B cell (primary cell): ENCODE results near the gene CCDC78.

Experiments
- EZH2 ChIP-seq: IDR thresholded peaks from 2 replicates; pipeline ENCODE4 v1.6.1; 2012; ENCODE audit warnings: borderline replicate concordance, low read depth, mild to moderate bottlenecking, moderate library complexity, low read length; ENCODE audit not compliant: insufficient read depth, poor library complexity, severe bottlenecking
- TF ChIP-seq, protein P1 (sequence below): fragments of 200-600 bp; IDR thresholded peaks from one replicate; pipeline ENCODE4 v1.8.0; 2022; ENCODE audit warnings: antibody characterized with exemption, mild to moderate bottlenecking

- TF ChIP-seq, protein P1, sequence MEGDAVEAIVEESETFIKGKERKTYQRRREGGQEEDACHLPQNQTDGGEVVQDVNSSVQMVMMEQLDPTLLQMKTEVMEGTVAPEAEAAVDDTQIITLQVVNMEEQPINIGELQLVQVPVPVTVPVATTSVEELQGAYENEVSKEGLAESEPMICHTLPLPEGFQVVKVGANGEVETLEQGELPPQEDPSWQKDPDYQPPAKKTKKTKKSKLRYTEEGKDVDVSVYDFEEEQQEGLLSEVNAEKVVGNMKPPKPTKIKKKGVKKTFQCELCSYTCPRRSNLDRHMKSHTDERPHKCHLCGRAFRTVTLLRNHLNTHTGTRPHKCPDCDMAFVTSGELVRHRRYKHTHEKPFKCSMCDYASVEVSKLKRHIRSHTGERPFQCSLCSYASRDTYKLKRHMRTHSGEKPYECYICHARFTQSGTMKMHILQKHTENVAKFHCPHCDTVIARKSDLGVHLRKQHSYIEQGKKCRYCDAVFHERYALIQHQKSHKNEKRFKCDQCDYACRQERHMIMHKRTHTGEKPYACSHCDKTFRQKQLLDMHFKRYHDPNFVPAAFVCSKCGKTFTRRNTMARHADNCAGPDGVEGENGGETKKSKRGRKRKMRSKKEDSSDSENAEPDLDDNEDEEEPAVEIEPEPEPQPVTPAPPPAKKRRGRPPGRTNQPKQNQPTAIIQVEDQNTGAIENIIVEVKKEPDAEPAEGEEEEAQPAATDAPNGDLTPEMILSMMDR = no peak
- no peak for TF ChIP-seq EZH2
These were observed 49.1 kb upstream of the CCDC78 start for GRCh38 chr16:775236-775796.
